Measurements from ENCODE around the gene CD300E.
"Not testable (repeated sequence)": the region's sequence is repeated elsewhere in the genome, so short reads cannot be mapped to it uniquely, and the experiment has no call there.

Gene CD300E

DNA sequence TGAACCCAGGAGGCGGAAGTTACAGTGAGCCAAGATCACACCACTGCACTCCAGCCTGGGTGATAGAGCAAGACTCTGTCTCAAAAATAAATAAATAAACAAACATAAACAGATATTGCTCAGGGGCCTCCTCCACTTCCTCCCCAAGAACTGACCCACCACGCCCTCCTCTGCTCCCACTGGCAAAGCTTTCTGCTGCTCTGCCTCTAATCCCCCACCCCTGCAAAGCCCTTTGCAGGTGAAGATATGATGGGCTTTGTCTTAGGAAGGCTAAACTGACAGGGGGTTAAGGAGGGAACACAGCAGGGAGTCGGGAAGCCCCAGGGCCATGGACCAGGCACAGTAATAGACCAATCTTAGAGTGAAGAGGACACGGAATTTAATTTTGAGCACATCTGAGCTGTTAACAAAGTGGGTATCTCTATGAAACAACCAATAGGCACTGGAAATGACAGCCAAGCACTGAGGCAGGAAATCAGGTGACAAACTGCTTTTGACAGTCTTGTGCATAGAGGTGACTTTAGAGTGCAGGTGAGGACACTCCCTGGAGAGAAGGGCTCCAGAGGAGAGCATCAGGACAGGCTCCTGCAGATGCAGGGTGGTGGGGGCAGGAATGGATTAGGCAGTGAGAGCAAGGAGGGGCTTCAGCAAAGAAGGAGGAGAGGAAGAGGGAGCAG, 25.1 kb downstream of the CD300E start:
- no peak for DNase-seq (ENCODE audit: low read depth)

GRCh38 chr17:74597069-74597790, 26.3 kb downstream of the CD300E start:
- DNase-seq (ENCODE audit: low read depth): no peak

DNA sequence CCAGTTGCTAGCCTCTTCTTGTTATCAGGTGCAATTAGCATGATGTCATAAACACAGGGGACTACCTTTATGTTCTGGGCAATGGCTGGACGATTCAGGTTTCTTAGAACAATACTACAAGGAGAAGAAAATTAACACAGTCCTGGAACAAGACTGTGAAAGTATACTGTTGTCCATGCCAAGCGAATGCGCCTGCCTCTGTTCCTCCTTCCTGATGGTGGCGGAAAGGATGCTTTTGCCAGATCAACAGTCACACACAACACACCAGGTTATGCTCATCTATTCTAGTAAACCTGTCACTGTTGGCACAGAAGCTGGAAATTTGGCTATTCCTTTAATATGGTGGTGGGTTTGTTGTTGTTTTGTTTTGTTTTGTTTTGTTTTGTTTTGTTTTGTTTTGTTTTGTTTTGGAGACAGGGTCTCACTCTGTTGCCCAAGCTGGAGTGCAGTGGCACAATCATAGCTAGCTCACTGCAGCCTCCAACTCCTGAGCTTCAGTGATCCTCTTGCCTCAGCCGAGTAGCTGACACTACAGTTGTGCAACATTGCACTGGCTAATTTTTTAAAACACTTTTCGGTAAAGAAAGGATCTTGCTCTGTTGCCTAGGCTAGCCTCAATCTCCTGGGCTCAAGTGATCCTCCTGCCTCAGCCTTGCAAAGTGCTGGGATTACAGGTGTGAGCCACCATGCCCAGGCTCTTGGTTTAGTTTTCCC, 28.3 kb downstream of the CD300E start:
- DNase-seq (ENCODE audit: low read depth): no peak

DNA sequence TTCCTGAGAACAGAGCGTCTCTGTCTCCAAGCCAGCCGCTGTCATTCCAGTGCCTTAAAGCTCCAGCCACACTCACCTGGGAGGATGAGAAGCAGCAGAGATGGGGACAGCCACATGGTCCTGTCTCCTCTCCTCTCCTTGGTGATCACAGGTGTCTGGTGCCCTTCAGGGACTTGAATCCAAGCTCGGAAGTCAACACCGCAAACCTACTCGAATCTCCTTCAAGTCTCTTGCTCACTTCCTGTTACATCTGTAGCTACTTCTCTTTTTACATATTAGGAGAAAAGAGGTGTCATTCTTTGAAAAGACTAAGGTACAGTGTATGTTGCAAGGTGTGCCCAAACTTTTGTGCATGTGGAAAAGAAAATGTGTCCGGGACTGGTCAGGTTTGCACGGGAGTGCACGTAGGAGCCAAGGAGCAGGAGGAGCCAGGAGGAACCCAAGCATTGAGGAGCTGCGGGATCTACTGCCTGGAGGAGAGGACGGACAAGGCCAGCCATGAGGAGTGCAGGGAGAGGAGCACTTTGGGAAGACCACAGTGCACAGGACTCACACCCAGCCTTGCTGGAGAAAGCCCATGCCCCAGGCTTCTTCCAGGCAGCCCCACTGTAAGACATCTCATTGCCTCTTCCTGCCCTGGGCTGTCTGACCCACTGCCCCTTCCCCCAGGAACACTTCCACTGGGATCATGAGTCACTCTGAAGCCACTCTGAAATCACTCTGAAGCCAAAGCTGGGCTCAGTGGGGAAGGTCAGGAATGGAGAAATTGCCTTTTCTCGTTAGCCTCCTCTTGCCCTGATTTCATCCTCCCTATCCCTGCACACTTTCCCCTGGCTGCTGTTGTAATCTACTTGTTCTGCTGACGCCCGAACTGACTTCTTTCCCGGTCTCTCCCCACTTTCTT, 31.2 kb downstream of the CD300E start, which contains the start of gene CD300LD:
Gene CD300LD, minus strand, starts transcription at position 197 of the 904 bp plus-strand sequence. Its CDS starts 81 bp downstream, at position 116.
- DNase-seq (ENCODE audit: low read depth): no peak

GRCh38 chr17:74591503-74591902, 32.0 kb downstream of the CD300E start:
- no peak for DNase-seq (ENCODE audit: low read depth)

GRCh38 chr17:74585711-74586110, 37.8 kb downstream of the CD300E start:
- no peak for DNase-seq (ENCODE audit: low read depth)

- DNase-seq (ENCODE audit: low read depth): no peak
These were observed 39.1 kb downstream of the CD300E start for GRCh38 chr17:74584292-74585060.

DNA sequence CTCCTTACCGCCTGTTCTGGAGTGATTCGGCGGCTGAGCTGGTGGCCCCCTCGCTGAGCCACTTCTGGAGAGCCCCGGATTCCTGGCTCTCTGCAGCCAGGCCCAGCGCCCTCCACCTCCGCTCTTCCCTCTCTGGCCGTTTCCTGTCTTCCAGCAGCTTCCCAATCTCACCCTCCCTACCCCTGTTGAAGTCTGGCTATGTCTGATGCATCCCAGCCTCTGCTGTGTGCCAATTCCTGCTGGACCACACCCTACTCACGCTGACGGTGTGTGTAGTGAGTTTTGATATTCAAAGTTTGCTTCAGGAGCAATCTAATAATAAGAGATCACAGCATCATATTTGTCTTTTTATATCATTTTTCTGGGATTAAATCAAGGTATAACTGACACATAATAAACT, 40.9 kb downstream of the CD300E start:
- no peak for DNase-seq (ENCODE audit: low read depth)

GRCh38 chr17:74579900-74580299, 43.6 kb downstream of the CD300E start:
- DNase-seq (ENCODE audit: low read depth): no peak

- no peak for DNase-seq (ENCODE audit: low read depth)
These were observed 44.6 kb downstream of the CD300E start for GRCh38 chr17:74578979-74579378.

DNA sequence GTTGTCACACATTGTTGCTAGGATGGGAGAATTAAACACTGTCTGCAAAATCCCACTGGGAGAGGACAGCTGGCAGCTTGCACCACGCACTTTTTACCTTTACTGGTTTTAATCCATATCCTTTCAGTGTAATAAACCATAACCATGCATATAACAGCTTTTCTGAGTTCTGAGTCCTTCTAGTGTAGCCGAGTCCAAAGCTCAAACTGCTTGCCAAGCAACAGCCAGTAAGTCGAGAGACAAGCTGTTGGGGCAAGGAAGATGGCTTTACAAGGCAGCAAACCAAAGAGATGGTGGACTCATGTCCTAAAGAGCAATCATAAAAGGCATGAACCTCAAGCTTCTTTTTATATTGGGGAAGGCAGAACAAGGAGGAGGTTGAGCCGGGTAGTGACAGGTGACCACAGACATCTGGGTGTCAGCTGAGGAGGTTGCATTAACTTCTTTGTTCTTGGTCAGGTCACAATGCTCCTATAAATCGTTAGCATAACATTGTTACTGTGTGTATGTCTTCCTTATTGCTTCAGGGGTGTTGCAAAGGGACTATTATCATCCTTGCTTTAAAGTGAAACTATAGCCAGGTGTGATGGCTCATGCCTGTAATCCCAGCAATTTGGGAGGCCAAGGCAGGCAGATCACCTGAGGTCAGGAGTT, 48.9 kb downstream of the CD300E start:
- DNase-seq (ENCODE audit: low read depth): no peak

GRCh38 chr17:74573635-74574034, 49.9 kb downstream of the CD300E start:
- not testable (repeated sequence) for DNase-seq (ENCODE audit: low read depth)

GRCh38 chr17:74573169-74573568, 50.4 kb downstream of the CD300E start:
- DNase-seq (ENCODE audit: low read depth): no peak

DNA sequence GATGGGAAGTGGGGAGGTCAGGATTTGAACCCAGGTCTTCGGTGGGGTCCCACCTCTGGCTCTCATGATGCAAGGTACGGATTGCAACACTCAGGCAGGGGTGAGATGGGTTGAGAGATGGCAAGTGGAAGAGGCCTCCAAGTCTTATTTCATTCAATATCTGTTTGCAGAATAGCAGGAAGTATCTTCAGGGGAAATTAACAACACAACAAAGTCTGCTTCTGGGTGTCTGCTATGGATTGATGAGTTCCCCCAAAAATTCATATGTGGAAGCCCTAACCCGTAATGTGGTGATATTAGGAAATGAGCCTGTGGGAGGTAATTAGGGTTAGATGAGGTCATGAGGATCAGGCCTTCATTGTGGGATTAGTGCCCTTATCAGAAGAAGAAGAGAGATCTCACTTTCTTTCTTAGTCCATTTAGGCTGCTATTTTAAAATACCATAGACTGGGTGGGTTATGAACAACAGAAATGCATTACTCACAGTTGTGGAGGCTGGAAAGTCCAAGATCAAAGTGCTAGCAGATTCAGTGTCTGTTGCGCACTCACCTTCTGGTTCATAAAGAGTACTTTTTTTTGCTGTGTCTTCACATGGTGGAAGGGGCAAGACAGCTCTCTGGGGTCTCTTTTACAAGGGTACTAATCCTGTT, 51.8 kb downstream of the CD300E start:
- DNase-seq (ENCODE audit: low read depth): no peak

DNA sequence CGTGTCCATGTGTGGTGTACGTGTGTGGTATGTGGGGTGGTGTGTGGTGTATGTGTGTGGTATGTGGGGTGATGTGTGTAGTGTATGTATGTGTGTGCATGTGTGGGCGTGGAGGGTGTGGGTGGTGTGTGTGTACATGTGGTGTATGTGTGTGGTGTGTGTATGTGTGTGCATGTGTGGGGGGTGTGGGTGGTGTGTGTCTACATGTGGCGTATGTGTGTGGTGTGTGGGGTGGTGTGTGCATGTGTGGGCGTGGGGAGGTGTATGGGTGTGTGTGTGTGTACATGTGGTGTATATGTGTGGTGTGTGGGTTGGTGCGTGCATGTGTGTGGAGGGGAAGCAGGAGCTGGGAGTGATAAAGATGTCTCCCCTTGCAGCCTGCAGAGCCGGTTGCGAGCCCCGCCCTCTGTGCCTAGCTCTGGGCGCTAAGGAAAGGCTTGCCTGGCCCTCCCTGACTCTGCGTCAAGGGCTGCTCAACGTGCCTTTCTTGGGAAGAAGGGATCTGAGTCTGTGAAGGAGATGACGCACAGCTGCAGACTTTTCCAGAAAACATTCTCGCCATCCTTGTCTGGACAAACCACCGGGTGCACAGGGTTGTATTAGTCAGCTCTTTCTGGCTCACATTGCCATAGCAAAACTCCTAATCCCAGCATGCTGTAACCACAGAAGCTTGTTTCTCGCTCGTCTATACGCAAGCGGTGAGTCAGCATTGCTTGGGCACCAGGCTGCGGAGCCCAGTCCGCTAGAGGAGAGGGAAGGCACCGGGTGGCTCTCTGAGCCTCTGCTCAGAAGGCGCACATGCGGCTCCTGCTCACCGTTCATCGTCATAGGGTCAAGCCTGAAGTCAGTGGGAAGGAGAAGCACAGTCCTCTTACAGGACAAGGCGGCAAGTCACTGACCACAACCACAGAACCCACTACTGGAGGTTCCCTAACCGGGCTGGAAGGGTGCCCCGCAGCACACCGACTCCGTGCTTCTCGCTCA, 54.2 kb downstream of the CD300E start:
- DNase-seq (ENCODE audit: low read depth): no peak

GRCh38 chr17:74568106-74568873, 55.2 kb downstream of the CD300E start:
- no peak for DNase-seq (ENCODE audit: low read depth)

DNA sequence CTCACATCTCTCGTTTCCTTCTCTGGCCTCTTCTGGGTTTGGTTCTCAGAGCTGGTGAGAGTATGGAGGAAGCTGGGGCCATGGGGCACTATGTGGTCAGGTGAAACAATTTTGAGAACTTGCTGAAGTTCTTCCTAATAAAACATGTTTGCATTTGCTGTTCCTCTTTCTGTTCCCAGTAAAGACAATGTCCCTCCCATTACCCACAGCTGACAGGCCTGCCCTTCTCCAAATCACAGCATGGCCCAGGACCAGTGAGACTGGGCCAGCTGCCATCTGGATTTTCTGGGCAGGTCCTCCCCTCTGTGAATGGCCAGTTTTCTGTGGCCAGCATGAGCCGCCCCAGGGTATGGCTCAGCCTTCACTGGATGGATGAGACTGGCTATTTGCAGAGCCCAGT, 56.1 kb downstream of the CD300E start, which contains the start of gene CD300H:
Gene CD300H, minus strand, starts transcription at position 113 of the 400 bp plus-strand sequence.
- no peak for DNase-seq (ENCODE audit: low read depth)

Data from activated T-helper 1 cell treated with Interleukin-2 at 50 U/mL for 16 hours (primary cell).